CD14-positive monocyte (primary cell): ENCODE results near the gene PANK4. TPM values are rescaled to one million over a fixed set of nuclear protein-coding genes. Genes with fewer than 3 reads are reported as not detected.

Source experiments
- DNase-seq, 3 donors: peaks; one replicate each; pipeline ENCODE4 v3.0.0-alpha.2; 2011 to 2022
- H2AFZ ChIP-seq: 2 replicates; pipeline ENCODE4 v1.6.0; 2012; ENCODE audit warnings: mild to moderate bottlenecking, low read depth, low read length, inconsistent platforms; ENCODE audit not compliant: insufficient read depth, poor library complexity, severe bottlenecking
- H3K27ac ChIP-seq, 2 donors: 1 replicate in 1 of 2; 2 replicates in 1 of 2; pipeline ENCODE4 v1.5.1; 2012 to 2013; ENCODE audit warnings: low read length in 2 of 2, control low read depth in 1 of 2, inconsistent platforms in 1 of 2, low read depth in 1 of 2, mild to moderate bottlenecking in 1 of 2
- H3K27me3 ChIP-seq, 2 donors: one replicate each; pipeline versions ENCODE4 v1.6.0 to v1.6.1; 2011 to 2013; ENCODE audit warnings: low read length in 2 of 2; ENCODE audit not compliant: control insufficient read depth in 2 of 2, insufficient read depth in 2 of 2
- H3K36me3 ChIP-seq, 2 donors: replicated peaks in 1 of 2; 1 replicate in 1 of 2; 2 replicates in 1 of 2; pipeline versions ENCODE4 v1.5.1 to v1.6.1; 2012 to 2013; ENCODE audit warnings: low read length in 2 of 2, control low read depth in 1 of 2, inconsistent platforms in 1 of 2, mild to moderate bottlenecking in 1 of 2; ENCODE audit not compliant: insufficient read depth in 2 of 2, control insufficient read depth in 1 of 2
- H3K4me1 ChIP-seq, 2 donors: 1 replicate in 1 of 2; 2 replicates in 1 of 2; pipeline versions ENCODE4 v1.5.1 to v1.6.1; 2012 to 2013; ENCODE audit warnings: low read length in 2 of 2, control low read depth in 1 of 2, inconsistent platforms in 1 of 2, mild to moderate bottlenecking in 1 of 2, moderate library complexity in 1 of 2; ENCODE audit not compliant: insufficient read depth in 2 of 2, control insufficient read depth in 1 of 2
- H3K4me2 ChIP-seq: replicated peaks from 2 replicates; pipeline ENCODE3; 2012; ENCODE audit warnings: low read length, moderate library complexity, mild to moderate bottlenecking; ENCODE audit not compliant: poor library complexity, severe bottlenecking; ENCODE audit errors: extremely low read depth
- H3K4me3 ChIP-seq, 3 experiments: fragments of 200-600 bp in 1 of 3; sonication (generic) in 1 of 3; replicated peaks in 1 of 3; 1 replicate in 2 of 3; 2 replicates in 1 of 3; pipeline ENCODE4 v1.5.1; 2011 to 2013; ENCODE audit warnings: low read length in 3 of 3, mild to moderate bottlenecking in 3 of 3, control low read depth in 2 of 3, low read depth in 2 of 3, inconsistent platforms in 1 of 3, moderate library complexity in 1 of 3
- H3K79me2 ChIP-seq: 2 replicates; pipeline ENCODE4 v1.6.0; 2012; ENCODE audit warnings: mild to moderate bottlenecking, control low read depth, inconsistent platforms, low read length, moderate library complexity; ENCODE audit not compliant: insufficient read depth
- H3K9ac ChIP-seq: 2 replicates; pipeline ENCODE4 v1.6.0; 2017; ENCODE audit warnings: low read length, mild to moderate bottlenecking; ENCODE audit not compliant: insufficient read depth, poor library complexity, severe bottlenecking
- H3K9me3 ChIP-seq, 2 donors: replicated peaks in 1 of 2; 1 replicate in 1 of 2; 2 replicates in 1 of 2; pipeline versions ENCODE4 v1.5.1 to v1.6.1; 2012 to 2013; ENCODE audit warnings: low read length in 2 of 2, control low read depth in 1 of 2; ENCODE audit not compliant: control insufficient read depth in 1 of 2, insufficient read depth in 1 of 2
- H4K20me1 ChIP-seq: 2 replicates; pipeline ENCODE4 v1.6.0; 2012; ENCODE audit warnings: mild to moderate bottlenecking, low read length, control low read depth, moderate library complexity; ENCODE audit not compliant: insufficient read depth
- H3K27ac Mint-ChIP-seq, 7 donors: one replicate each; pipeline ENCODE4 v1.8.0; 2020; ENCODE audit warnings: mild to moderate bottlenecking in 7 of 7, mixed read lengths in 7 of 7, moderate library complexity in 6 of 7, inconsistent platforms in 2 of 7
- H3K27me3 Mint-ChIP-seq, 3 donors: one replicate each; pipeline ENCODE4 v1.8.0; 2021 to 2022; ENCODE audit warnings: low read depth in 3 of 3, mild to moderate bottlenecking in 3 of 3, mixed read lengths in 3 of 3, moderate library complexity in 3 of 3, inconsistent platforms in 1 of 3
- H3K36me3 Mint-ChIP-seq, 2 donors: one replicate each; pipeline ENCODE4 v1.8.0; 2020; ENCODE audit warnings: mixed read lengths in 2 of 2, inconsistent platforms in 1 of 2, mild to moderate bottlenecking in 1 of 2
- H3K4me1 Mint-ChIP-seq: one replicate; pipeline ENCODE4 v1.8.0; 2020; ENCODE audit warnings: mild to moderate bottlenecking, mixed read lengths
- H3K4me3 Mint-ChIP-seq, 2 donors: one replicate each; pipeline ENCODE4 v1.8.0; 2020; ENCODE audit warnings: mild to moderate bottlenecking in 2 of 2, mixed read lengths in 2 of 2, moderate library complexity in 1 of 2
- H3K9me3 Mint-ChIP-seq, 7 donors: one replicate each; pipeline ENCODE4 v1.8.0; 2020 to 2022; ENCODE audit warnings: mixed read lengths in 7 of 7, mild to moderate bottlenecking in 6 of 7, moderate library complexity in 6 of 7, inconsistent platforms in 2 of 7
- CTCF ChIP-seq: fragments of 200-600 bp; IDR thresholded peaks from one replicate; pipeline ENCODE4 v1.8.0; 2022; ENCODE audit warnings: antibody characterized with exemption, mild to moderate bottlenecking
- WGBS: methylation state at CpG from one replicate; pipeline ENCODE4 v1.1.5; 2013; ENCODE audit warnings: missing lambda C conversion rate; ENCODE audit not compliant: insufficient coverage; 5-methylcytosine and 5-hydroxymethylcytosine counted together
- intact Hi-C, 2 donors: fragments of 100-400 bp; cut with micrococcal nuclease; formaldehyde crosslinking; loops; one replicate each; pipeline versions ENCODE4 v1.15.0 to v1.15.1; 2023
- polyA plus RNA-seq, 3 donors: library from polyadenylated mRNA; depleted of rRNA in 1 of 3; unstranded in 2 of 3; stranded (reverse) in 1 of 3; fragments of 300-500 nt in 2 of 3; fragments of >200 nt in 1 of 3; fragmentation: Illumina TruSeq in 2 of 3; gene quantifications; 1 replicate in 2 of 3; 2 replicates in 1 of 3; pipeline ENCODE4 v1.2.3, GENCODE V29; 2012 to 2021

The PANK4 gene
- polyA plus RNA-seq, 3 donors = 11.9 to 30.2 (median 13.7) TPM

DNA sequence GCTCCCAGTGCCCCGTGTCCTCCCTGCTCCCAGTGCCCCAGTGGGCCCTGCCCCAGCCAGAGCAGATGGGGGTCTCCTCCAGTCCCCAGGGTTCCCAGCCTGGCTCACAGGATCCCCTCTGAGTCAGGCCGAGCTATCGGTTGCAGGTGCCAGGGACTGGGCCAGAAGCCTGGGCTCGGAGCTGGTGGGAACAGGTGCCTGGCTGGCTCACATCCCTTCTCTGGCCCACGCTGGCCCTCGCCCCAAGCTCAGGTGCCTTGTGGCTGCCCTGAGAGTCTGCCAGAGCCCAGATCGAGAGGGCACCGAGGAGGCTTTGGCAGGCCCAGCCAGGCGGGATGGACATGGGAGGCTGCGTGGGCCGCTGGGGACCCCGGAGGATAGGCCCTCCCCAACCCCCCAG is 31.4 kb downstream of the PANK4 start:
- Histone ChIP-seq H3K4me2 (no peak overlapping the region), H3K9me3 (no peaks in the 10 kb centered on the region), H3K4me3 (no peak overlapping the region), H3K27me3 (no peaks in the 10 kb centered on the region), H2AFZ (no peak overlapping the region), H3K36me3 (no peaks in the 10 kb centered on the region), H4K20me1 (no peaks in the 10 kb centered on the region), H3K27ac (no peak overlapping the region), H3K4me1 (peaks cover 6 to 7% of the 10 kb centered on the region in 2 donors), H3K79me2 (no peaks in the 10 kb centered on the region), H3K9ac (no peak overlapping the region)
- Mint-ChIP-seq H3K9me3 (no peaks in the 10 kb centered on the region), H3K4me3 (no peak overlapping the region), H3K36me3 (no peaks in the 10 kb centered on the region), H3K4me1 (peaks cover 3% of the 10 kb centered on the region), H3K27me3 (peaks cover 1 to 8% (median 3%) of the 10 kb centered on the region in 3 donors), H3K27ac (no peak overlapping the region)
- TF ChIP-seq CTCF = no peak
- 92% methylated on average over 10 of the region's 12 CpGs for WGBS
- intact Hi-C loops = no loop called here
- no peak for DNase-seq

DNA sequence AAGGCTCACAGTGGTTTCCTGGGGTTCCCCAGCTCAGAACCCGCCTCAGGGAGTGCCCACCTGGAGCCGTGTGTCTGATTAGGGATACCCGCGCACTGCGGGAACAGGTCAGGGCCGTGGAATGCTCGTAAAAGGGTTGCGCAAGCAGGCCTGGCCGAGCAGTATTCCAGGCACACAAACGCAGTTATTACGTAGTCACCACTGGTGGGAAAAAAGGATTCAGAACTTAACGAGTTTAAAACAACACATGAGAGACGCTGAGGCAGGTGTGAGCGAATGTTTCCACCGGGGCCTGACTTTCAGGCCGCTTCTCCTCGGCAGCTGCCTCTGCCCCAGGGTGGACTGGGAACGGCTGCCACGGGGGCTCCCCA is 32.1 kb downstream of the PANK4 start:
- no peaks in the 10 kb centered on the region for H3K27me3 ChIP-seq
- peaks cover 0 to 5% (median 3%) of the 10 kb centered on the region in 7 donors for H3K9me3 Mint-ChIP-seq
- H3K4me2 ChIP-seq = no peak overlapping the region
- no peaks in the 10 kb centered on the region for H3K4me1 ChIP-seq
- peaks cover 0 to 3% of the 10 kb centered on the region in 2 donors for H3K9me3 ChIP-seq
- TF ChIP-seq CTCF = no peak
- DNase-seq = no peak
- H3K36me3 Mint-ChIP-seq = no peaks in the 10 kb centered on the region
- H3K36me3 ChIP-seq = no peaks in the 10 kb centered on the region
- H3K9ac ChIP-seq = no peak overlapping the region
- peaks cover 1 to 7% (median 6%) of the 10 kb centered on the region in 3 donors for H3K27me3 Mint-ChIP-seq
- H2AFZ ChIP-seq = no peak overlapping the region
- intact Hi-C loops = no loop called here
- no peak overlapping the region for H3K27ac Mint-ChIP-seq
- H3K27ac ChIP-seq = no peak overlapping the region
- no peak overlapping the region for H3K4me3 Mint-ChIP-seq
- WGBS = 72% methylated on average over 17 of the region's 19 CpGs
- H4K20me1 ChIP-seq = no peaks in the 10 kb centered on the region
- no peaks in the 10 kb centered on the region for H3K79me2 ChIP-seq
- H3K4me1 Mint-ChIP-seq = no peaks in the 10 kb centered on the region
- no peak overlapping the region for H3K4me3 ChIP-seq
